Spleen (tissue), 11 donors: ENCODE data around the gene CFAP74. TPM values are rescaled to one million over a fixed set of nuclear protein-coding genes. Genes with fewer than 3 reads are reported as not detected.

Experiments
- DNase-seq: peaks from one replicate; pipeline ENCODE4 v3.0.0-alpha.2; 2020
- H3K27ac ChIP-seq, 8 donors: fragments of 200-600 bp; sonication (generic) in 7 of 8; 1 replicate in 4 of 8; 2 replicates in 4 of 8; pipeline versions ENCODE4 v1.5.0 to v1.8.0; 2016 to 2021; ENCODE audit warnings: inconsistent platforms in 4 of 8, mild to moderate bottlenecking in 4 of 8, moderate library complexity in 1 of 8
- H3K27me3 ChIP-seq, 7 donors: fragments of 200-600 bp; sonication (generic) in 6 of 7; replicated peaks in 1 of 7; 1 replicate in 4 of 7; 2 replicates in 3 of 7; pipeline versions ENCODE4 v1.5.0 to v1.8.0; 2016 to 2021; ENCODE audit warnings: inconsistent platforms in 3 of 7, mild to moderate bottlenecking in 1 of 7
- H3K36me3 ChIP-seq, 6 donors: fragments of 200-600 bp; sonication (generic) in 5 of 6; 1 replicate in 4 of 6; 2 replicates in 2 of 6; pipeline versions ENCODE4 v1.5.0 to v1.8.0; 2016 to 2021; ENCODE audit warnings: inconsistent platforms in 2 of 6
- H3K4me1 ChIP-seq, 6 donors: fragments of 200-600 bp; sonication (generic) in 5 of 6; 1 replicate in 3 of 6; 2 replicates in 3 of 6; pipeline versions ENCODE4 v1.5.0 to v1.8.0; 2016 to 2021; ENCODE audit warnings: inconsistent platforms in 3 of 6
- H3K4me3 ChIP-seq, 8 donors: fragments of 200-600 bp; sonication (generic) in 7 of 8; 1 replicate in 4 of 8; 2 replicates in 4 of 8; pipeline versions ENCODE4 v1.5.0 to v1.8.0; 2016 to 2021; ENCODE audit warnings: inconsistent platforms in 4 of 8, mild to moderate bottlenecking in 4 of 8, moderate library complexity in 2 of 8
- H3K9me3 ChIP-seq, 8 donors: fragments of 200-600 bp; sonication (generic) in 7 of 8; 1 replicate in 4 of 8; 2 replicates in 4 of 8; pipeline versions ENCODE4 v1.5.0 to v1.8.0; 2016 to 2021; ENCODE audit warnings: inconsistent platforms in 4 of 8
- POLR2A ChIP-seq, 3 donors: fragments of 450-650 bp; IDR thresholded peaks; one replicate each; pipeline ENCODE4 v1.5.1; 2017; ENCODE audit warnings: antibody characterized with exemption in 3 of 3, mild to moderate bottlenecking in 1 of 3
- POLR2AphosphoS5 ChIP-seq, 3 donors: sonication (generic); formaldehyde crosslinking; IDR thresholded peaks; one replicate each; pipeline ENCODE4 v1.5.1; 2017; ENCODE audit warnings: antibody characterized with exemption in 3 of 3
- whole genome bisulfite sequencing, 5 donors: extraction: QIAGEN DNeasy Blood & Tissue Kit in 3 of 5; methylation state at CpG; one replicate each; pipeline versions ENCODE4 v1.1.5 to v1.1.7; 2013 to 2018; 5-methylcytosine and 5-hydroxymethylcytosine counted together
- intact Hi-C: fragments of 100-400 bp; cut with DNase I; formaldehyde crosslinking; loops from one replicate; pipeline ENCODE4 v1.15.0; 2023; ENCODE audit warnings: low total_unique reads
- polyA plus RNA-seq, 3 donors: library from polyadenylated mRNA; stranded (reverse); fragments of 200-250 nt; gene quantifications; one replicate each; pipeline ENCODE4 v1.2.1, GENCODE V29; 2013
- total RNA-seq, 7 donors: library from RNA; depleted of rRNA in 3 of 7; stranded (reverse); fragments of >200 nt in 3 of 7; fragmentation: NEBNext Ultra II Directional in 4 of 7; extraction: Animal tissue kit (Norgen Biotek cat#: 25700) in 4 of 7; gene quantifications; one replicate each; pipeline versions ENCODE4 v1.1.0 to v1.2.1, GENCODE V29; 2016 to 2021
- TF ChIP-seq, protein P1 (sequence below), 11 experiments: fragments of 200-600 bp in 7 of 11; fragments of 450-650 bp in 4 of 11; sonication (generic) in 4 of 11; IDR thresholded peaks in 8 of 11; conservative IDR thresholded peaks in 3 of 11; 1 replicate in 7 of 11; 2 replicates in 4 of 11; pipeline versions ENCODE4 v1.4.0 to v1.8.0; 2016 to 2021; ENCODE audit warnings: antibody characterized with exemption in 11 of 11, inconsistent platforms in 4 of 11, mild to moderate bottlenecking in 1 of 11
- donor health status: healthy with polysubstance abuse.
- donor health status: DM: no; HTN: no; CAD: no; lungs with moderate emphysema.
- donor health status: DM: no; HTN: no; CAD: no.
- donor health status: Bipolar disorder and iron deficiency.
- donor health status: healthy.
- donor health status: DM: no; HTN: no; CAD: no.
- donor health status: DM: yes; HTN: yes; CAD: no.

Gene CFAP74
- total and polyA plus RNA-seq, 10 donors: 0.03 to 0.32 (median 0.14) TPM; not detected in 4

DNA sequence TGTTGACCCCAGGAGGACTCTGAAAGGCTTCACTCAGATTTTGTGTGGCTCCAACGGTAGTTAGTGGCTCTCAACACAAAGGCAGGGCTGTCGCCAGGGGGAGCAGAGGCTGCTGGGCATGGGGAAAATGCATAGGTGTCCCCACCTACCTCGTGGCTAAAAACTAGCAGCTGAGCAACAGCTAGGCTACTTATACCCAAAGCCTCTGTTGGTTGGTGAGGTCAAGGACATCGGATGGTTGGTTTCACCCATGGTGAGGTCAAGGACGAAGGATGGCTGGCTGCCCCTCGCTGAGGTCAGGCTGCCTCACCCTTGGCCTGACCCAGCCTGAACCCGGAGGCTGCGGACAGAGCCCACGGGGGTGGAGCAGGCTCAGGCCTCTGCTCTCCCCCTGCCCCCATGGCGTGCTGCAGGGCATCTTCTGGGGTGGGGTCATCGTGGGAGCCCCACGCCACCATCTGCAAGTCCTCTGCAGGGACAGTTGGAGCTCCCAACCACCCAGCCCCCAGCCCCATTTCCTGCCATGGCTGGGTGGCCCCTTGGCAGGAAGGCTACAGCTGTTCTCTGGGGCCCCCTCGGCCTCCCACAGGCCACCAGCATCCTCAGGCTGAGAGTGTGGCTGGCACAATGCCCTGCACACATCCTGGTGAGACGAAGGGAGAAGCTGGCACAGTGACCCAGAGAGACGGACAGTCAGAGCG is 104.2 kb downstream of the CFAP74 start:
- no peak overlapping the region for H3K4me3 ChIP-seq
- no peak for DNase-seq
- intact Hi-C loops: loop anchor here (10.0 kb wide), 1 partner anchor 115 kb away; no protein-coding TSS in a partner anchor
- H3K4me1 ChIP-seq: peaks cover 7 to 54% (median 27%) of the 10 kb centered on the region in 6 donors
- TF ChIP-seq POLR2AphosphoS5 (IDR thresholded peaks at IDR 0.05): no peak
- TF ChIP-seq, protein P1, sequence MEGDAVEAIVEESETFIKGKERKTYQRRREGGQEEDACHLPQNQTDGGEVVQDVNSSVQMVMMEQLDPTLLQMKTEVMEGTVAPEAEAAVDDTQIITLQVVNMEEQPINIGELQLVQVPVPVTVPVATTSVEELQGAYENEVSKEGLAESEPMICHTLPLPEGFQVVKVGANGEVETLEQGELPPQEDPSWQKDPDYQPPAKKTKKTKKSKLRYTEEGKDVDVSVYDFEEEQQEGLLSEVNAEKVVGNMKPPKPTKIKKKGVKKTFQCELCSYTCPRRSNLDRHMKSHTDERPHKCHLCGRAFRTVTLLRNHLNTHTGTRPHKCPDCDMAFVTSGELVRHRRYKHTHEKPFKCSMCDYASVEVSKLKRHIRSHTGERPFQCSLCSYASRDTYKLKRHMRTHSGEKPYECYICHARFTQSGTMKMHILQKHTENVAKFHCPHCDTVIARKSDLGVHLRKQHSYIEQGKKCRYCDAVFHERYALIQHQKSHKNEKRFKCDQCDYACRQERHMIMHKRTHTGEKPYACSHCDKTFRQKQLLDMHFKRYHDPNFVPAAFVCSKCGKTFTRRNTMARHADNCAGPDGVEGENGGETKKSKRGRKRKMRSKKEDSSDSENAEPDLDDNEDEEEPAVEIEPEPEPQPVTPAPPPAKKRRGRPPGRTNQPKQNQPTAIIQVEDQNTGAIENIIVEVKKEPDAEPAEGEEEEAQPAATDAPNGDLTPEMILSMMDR (IDR thresholded peaks at IDR 0.05 in 8 of 11, conservative IDR thresholded peaks at IDR 0.05 in 3 of 11): peak in 1 of 11 experiments; percentile 20
- 12 to 29% (median 21%) methylated on average over 10 to 16 of the region's 16 CpGs for WGBS, 5 donors
- no peaks in the 10 kb centered on the region for H3K9me3 ChIP-seq
- no peak overlapping the region for H3K27ac ChIP-seq
- H3K27me3 ChIP-seq: peaks cover 0 to 10% (median 0%) of the 10 kb centered on the region in 7 donors
- no peaks in the 10 kb centered on the region for H3K36me3 ChIP-seq

DNA sequence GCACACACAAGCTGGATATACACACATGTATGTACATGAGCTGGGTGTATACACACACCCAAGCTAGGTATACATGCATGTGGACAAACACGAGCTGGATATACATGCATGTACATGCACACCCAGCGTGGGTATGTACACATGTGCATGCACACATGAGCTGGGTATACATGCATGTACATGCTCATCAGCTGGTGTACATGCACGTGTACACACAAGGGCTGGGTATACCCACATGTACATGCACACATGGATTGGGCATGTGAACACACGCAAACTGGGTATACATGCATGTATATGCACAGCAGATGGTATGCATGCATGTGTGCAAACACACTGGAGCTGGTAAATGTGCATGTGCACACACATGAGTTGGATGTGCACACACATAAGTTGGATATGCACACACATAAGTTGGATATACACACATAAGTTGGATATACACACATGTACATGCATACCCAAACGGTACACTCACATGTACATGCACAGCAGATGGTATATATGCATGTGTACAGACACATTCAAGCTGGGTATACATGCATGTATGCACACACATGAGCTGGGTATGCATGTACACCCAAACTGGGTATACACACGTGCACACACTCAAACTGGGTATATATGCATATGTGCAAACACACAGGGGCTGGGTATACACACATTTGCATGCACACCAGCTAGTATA is 105.2 kb downstream of the CFAP74 start:
- Histone ChIP-seq H3K9me3 (no peaks in the 10 kb centered on the region), H3K4me3 (no peak overlapping the region), H3K27me3 (peaks cover 0 to 10% (median 0%) of the 10 kb centered on the region in 7 donors), H3K4me1 (peaks cover 10 to 64% (median 35%) of the 10 kb centered on the region in 6 donors), H3K27ac (no peak overlapping the region), H3K36me3 (no peaks in the 10 kb centered on the region)
- 88 to 96% (median 93%) methylated on average over 6 of the region's 6 CpGs for WGBS, 5 donors
- intact Hi-C loops: loop anchor here (10.0 kb wide), 1 partner anchor 114 kb away; no protein-coding TSS in a partner anchor
- no peak for DNase-seq
- TF ChIP-seq, protein P1 (IDR thresholded peaks at IDR 0.05 in 8 of 11, conservative IDR thresholded peaks at IDR 0.05 in 3 of 11): no peak
- TF ChIP-seq POLR2AphosphoS5 (IDR thresholded peaks at IDR 0.05) (no peak), POLR2A (IDR thresholded peaks at IDR 0.05) (no peak)

DNA sequence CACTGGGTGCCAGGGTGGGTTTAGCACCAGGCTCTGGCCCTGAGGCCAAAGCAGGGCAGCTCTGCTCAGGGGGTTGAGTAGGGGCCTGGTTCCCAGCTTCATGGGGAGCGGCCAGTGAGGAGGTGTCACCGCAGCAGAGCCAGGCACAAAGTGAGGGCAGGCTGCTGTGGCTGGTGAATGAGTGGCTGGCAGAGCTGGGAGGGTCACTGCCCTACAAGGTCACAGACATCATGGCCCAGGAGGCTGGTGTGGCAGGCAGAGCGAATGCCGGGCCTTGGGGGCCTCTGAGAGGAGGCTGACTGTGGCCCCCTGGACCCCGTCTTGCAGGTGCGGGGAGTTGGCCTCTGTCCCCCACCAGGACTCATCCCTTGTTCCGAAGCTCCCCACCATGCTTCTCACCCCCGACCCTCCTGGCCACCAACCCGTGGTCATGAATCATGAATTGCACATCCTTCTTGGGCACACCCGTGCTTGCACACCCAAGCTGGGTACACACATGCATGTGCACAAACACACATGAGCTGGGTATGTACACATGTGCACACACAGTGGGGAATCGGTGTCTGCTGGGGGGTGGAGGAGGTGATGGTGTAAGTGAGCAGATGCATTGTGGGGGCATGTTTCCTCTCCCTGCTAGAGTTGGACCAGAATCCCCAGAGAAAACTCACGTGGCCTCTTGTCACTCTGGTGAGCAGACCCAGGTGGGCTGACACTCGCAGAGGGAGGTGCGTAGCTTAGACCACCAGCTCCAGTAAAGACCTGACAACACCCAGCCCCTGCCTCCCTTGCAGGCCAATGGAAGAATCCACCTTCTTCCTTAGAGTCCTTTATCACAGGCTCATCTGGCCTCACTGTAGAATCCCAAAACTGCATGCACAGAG is 107.9 kb downstream of the CFAP74 start:
- 70 to 77% (median 75%) methylated on average over 13 to 14 of the region's 14 CpGs for WGBS, 5 donors
- no peaks in the 10 kb centered on the region for H3K9me3 ChIP-seq

DNA sequence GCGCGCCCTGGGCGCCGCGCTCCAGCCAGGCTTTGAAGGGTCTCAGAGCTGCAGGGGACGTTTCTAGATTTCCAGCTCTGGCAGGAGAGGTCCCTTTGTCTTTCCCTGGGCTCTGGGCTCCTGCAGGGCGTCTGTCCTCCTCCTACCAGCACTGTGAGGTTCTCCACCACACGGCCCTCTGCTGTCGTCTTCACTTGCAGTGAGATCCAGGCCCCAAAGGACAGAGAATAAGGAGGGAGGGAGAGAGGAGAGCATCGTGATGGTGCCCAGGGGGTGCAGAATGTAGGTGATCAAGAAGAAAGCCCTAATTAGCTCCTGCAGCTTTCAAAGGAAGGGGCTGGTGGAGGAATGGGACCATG is 108.5 kb downstream of the CFAP74 start:
- Histone ChIP-seq H3K9me3 (no peaks in the 10 kb centered on the region), H3K4me1 (peaks cover 19 to 77% (median 51%) of the 10 kb centered on the region in 6 donors), H3K27me3 (peaks cover 0 to 10% (median 0%) of the 10 kb centered on the region in 7 donors), H3K27ac (peak overlapping the region in 3 of 8 donors; percentile 32 to 56 (median 37)), H3K36me3 (no peaks in the 10 kb centered on the region), H3K4me3 (no peak overlapping the region)
- TF ChIP-seq POLR2AphosphoS5 (IDR thresholded peaks at IDR 0.05) (no peak), POLR2A (IDR thresholded peaks at IDR 0.05) (no peak)
- TF ChIP-seq, protein P1 (IDR thresholded peaks at IDR 0.05 in 8 of 11, conservative IDR thresholded peaks at IDR 0.05 in 3 of 11): no peak
- DNase-seq: no peak
- intact Hi-C loops: loop anchor here (10.0 kb wide), 1 partner anchor 110 kb away; no protein-coding TSS in a partner anchor
- WGBS, 5 donors: 41 to 68% (median 62%) methylated on average over 5 to 10 of the region's 10 CpGs

More for the DNA sequence above, 107.9 kb downstream of the CFAP74 start:
- H3K4me3 ChIP-seq: no peak overlapping the region
- TF ChIP-seq POLR2A (IDR thresholded peaks at IDR 0.05) (no peak), POLR2AphosphoS5 (IDR thresholded peaks at IDR 0.05) (peak; percentile 1 to 25 (median 6))
- no peaks in the 10 kb centered on the region for H3K36me3 ChIP-seq
- peaks cover 0 to 10% (median 0%) of the 10 kb centered on the region in 7 donors for H3K27me3 ChIP-seq
- H3K4me1 ChIP-seq: peaks cover 19 to 81% (median 51%) of the 10 kb centered on the region in 6 donors
- no peak overlapping the region for H3K27ac ChIP-seq
- peak; percentile 76 for DNase-seq
- intact Hi-C loops: loop anchor here (10.0 kb wide), 1 partner anchor 111 kb away; no protein-coding TSS in a partner anchor
